ENCODE results near the gene RASA2.

RASA2 gene

DNA sequence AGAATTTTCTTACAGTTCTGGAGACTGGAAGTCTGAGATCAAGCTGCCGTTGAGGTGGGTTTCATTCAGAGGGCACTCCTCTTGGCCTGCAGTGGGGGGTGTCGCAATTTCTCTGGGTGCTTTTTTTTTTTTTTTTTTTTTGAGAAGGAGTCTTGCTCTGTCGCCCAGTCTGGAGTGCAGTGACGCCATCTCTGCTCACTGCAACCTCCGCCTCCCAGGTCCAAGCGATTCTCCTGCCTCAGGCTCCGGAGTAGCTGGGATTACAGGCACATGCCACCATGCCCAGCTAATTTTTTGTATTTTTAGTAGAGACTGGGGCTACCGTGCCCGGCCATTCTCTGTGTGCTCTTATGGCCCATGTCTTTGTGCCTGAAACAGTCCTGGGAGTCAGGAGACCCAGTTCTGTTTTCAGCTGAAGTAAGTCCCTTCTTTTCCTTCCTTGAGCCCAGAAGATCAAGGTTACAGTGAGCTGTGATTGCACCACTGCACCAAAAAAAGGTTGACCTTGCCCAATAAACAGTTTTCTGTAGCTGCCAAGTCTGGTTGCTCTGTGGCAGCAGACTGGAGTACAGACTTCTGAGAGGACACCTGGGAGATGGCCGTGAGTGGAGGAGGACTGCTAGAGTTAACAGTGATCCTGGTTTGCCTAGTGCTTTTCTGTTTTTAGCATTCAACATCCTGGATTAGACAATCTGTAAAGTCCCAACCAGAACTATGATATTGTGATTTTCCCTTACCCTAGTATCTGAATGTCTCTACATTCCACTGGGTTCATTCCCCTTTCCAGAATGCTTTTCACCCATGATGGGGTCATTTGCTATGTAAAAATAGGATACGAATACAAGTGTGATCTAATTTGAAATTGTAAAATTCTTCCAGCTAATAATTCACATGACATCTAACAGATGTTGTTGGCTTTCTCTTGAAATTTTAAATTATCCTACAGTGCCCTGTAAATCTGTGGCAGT lies 174.7 kb downstream of the RASA2 start:
- Histone ChIP-seq H2AFZ (ENCODE audit: low read length) (no peak overlapping the region), H3K9me2 (replicated peaks; ENCODE audit: insufficient read depth, low read length) (no peaks in the 10 kb centered on the region), H3K27ac (ENCODE audit: low read length) (no peak overlapping the region), H3F3A (ENCODE audit: insufficient read depth, low read length) (no peaks in the 10 kb centered on the region), H3K4me1 (ENCODE audit: low read length) (no peaks in the 10 kb centered on the region), H3K36me3 (replicated peaks; ENCODE audit: insufficient read depth, low read length) (no peaks in the 10 kb centered on the region), H3K4me2 (ENCODE audit: low read depth, low read length) (no peak overlapping the region), H3K9me3 (replicated peaks; ENCODE audit: insufficient read depth, low read length) (no peaks in the 10 kb centered on the region), H3K79me2 (ENCODE audit: low read length) (no peaks in the 10 kb centered on the region), H3K27me3 (replicated peaks; ENCODE audit: insufficient read depth, low read length) (peaks cover 10% of the 10 kb centered on the region; the same call in 1 of the 2 replicates), H4K20me1 (ENCODE audit: insufficient read depth, low read length) (no peaks in the 10 kb centered on the region), H3K9ac (ENCODE audit: low read length) (no peak overlapping the region), H3K4me3 (ENCODE audit: low read length) (no peak overlapping the region)
- TF ChIP-seq EZH2 (optimal IDR thresholded peaks at IDR 0.05; ENCODE audit: low read depth, low read length): no peak
- no peak for TF ChIP-seq EZH2phosphoT487 (IDR thresholded peaks at IDR 0.05; ENCODE audit: low read length)
- TF ChIP-seq, protein P1, sequence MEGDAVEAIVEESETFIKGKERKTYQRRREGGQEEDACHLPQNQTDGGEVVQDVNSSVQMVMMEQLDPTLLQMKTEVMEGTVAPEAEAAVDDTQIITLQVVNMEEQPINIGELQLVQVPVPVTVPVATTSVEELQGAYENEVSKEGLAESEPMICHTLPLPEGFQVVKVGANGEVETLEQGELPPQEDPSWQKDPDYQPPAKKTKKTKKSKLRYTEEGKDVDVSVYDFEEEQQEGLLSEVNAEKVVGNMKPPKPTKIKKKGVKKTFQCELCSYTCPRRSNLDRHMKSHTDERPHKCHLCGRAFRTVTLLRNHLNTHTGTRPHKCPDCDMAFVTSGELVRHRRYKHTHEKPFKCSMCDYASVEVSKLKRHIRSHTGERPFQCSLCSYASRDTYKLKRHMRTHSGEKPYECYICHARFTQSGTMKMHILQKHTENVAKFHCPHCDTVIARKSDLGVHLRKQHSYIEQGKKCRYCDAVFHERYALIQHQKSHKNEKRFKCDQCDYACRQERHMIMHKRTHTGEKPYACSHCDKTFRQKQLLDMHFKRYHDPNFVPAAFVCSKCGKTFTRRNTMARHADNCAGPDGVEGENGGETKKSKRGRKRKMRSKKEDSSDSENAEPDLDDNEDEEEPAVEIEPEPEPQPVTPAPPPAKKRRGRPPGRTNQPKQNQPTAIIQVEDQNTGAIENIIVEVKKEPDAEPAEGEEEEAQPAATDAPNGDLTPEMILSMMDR (IDR thresholded peaks at IDR 0.05; ENCODE audit: low read length): no peak
- no peak for DNase-seq

DNA sequence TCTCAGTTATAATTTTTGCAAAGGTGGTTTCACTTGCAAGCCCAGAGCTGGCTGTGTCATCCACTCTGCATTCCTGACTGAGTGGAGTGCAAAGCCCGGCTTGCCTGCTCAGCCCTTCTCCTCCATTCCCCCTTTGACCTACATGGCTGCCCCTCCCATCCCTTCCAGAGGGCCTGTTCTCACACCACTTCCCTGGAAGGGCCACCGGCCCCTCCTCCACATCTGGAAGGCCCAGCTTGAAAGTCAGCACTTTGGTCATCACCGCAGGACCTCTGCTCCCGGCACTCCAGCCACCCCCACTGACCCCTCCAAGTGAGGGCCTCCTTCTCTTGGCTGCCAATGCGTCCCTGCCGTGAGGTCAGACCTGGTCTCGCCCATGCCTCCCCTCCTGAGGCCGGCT lies 177.2 kb downstream of the RASA2 start:
- no peaks in the 10 kb centered on the region for H3F3A ChIP-seq (ENCODE audit: insufficient read depth, low read length)
- H3K9ac ChIP-seq (ENCODE audit: low read length): no peak overlapping the region
- DNase-seq: no peak
- TF ChIP-seq, protein P1 (IDR thresholded peaks at IDR 0.05; ENCODE audit: low read length): no peak
- TF ChIP-seq EZH2 (optimal IDR thresholded peaks at IDR 0.05; ENCODE audit: low read depth, low read length): no peak
- TF ChIP-seq EZH2phosphoT487 (IDR thresholded peaks at IDR 0.05; ENCODE audit: low read length): no peak
- no peak overlapping the region for H3K4me2 ChIP-seq (ENCODE audit: low read depth, low read length)
- no peak overlapping the region for H3K27ac ChIP-seq (ENCODE audit: low read length)
- H3K4me1 ChIP-seq (ENCODE audit: low read length): no peaks in the 10 kb centered on the region
- peaks cover 10% of the 10 kb centered on the region; the same call in 1 of the 2 replicates for H3K27me3 ChIP-seq (replicated peaks; ENCODE audit: insufficient read depth, low read length)
- no peaks in the 10 kb centered on the region for H4K20me1 ChIP-seq (ENCODE audit: insufficient read depth, low read length)
- no peaks in the 10 kb centered on the region for H3K9me3 ChIP-seq (replicated peaks; ENCODE audit: insufficient read depth, low read length)
- no peak overlapping the region for H2AFZ ChIP-seq (ENCODE audit: low read length)
- no peak overlapping the region for H3K4me3 ChIP-seq (ENCODE audit: low read length)
- H3K36me3 ChIP-seq (replicated peaks; ENCODE audit: insufficient read depth, low read length): no peaks in the 10 kb centered on the region
- no peaks in the 10 kb centered on the region for H3K9me2 ChIP-seq (replicated peaks; ENCODE audit: insufficient read depth, low read length)
- H3K79me2 ChIP-seq (ENCODE audit: low read length): no peaks in the 10 kb centered on the region
